Upper lobe of left lung (tissue), 4 donors: ENCODE measurements around the gene TLR9.

Source experiments
- POLR2A ChIP-seq, 4 donors: fragments of 450-650 bp; IDR thresholded peaks; one replicate each; pipeline ENCODE4 v1.5.1; 2016 to 2017; ENCODE audit warnings: antibody characterized with exemption in 4 of 4, mild to moderate bottlenecking in 2 of 4
- POLR2AphosphoS5 ChIP-seq, 2 donors: sonication (generic); formaldehyde crosslinking; IDR thresholded peaks; one replicate each; pipeline ENCODE4 v1.5.1; 2017; ENCODE audit warnings: antibody characterized with exemption in 2 of 2
- TF ChIP-seq, protein P1 (sequence below), 6 experiments: fragments of 450-650 bp in 4 of 6; fragments of 200-600 bp in 2 of 6; sonication (generic) in 2 of 6; IDR thresholded peaks; one replicate each; pipeline ENCODE4 v1.5.1; 2016 to 2019; ENCODE audit warnings: antibody characterized with exemption in 6 of 6

DNA sequence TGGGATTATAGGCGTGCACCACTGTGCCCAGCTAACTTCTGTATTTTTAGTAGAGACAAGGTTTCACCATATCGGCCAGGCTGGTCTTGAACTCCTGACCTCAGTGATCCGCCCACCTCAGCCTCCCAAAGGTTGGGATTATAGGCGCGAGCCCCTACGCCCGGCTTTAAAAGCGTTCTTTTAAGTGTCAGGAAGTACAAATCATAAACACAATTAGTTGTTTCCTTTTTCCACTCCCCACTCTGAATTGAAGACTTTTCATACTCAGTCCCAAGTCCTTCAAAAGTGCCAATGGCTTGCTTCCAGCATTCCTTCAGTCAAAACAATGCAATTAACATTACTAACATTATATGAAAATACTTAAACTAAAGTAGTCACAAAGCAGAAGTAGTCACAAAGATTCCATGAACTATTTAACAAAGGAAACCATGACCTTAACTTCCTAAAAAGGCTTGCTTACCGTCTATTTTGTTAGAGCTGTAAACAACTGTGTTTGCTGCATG, 44.9 kb upstream of the TLR9 start:
- TF ChIP-seq POLR2AphosphoS5 (IDR thresholded peaks at IDR 0.05) (no peak), POLR2A (IDR thresholded peaks at IDR 0.05) (no peak)
- TF ChIP-seq, protein P1, sequence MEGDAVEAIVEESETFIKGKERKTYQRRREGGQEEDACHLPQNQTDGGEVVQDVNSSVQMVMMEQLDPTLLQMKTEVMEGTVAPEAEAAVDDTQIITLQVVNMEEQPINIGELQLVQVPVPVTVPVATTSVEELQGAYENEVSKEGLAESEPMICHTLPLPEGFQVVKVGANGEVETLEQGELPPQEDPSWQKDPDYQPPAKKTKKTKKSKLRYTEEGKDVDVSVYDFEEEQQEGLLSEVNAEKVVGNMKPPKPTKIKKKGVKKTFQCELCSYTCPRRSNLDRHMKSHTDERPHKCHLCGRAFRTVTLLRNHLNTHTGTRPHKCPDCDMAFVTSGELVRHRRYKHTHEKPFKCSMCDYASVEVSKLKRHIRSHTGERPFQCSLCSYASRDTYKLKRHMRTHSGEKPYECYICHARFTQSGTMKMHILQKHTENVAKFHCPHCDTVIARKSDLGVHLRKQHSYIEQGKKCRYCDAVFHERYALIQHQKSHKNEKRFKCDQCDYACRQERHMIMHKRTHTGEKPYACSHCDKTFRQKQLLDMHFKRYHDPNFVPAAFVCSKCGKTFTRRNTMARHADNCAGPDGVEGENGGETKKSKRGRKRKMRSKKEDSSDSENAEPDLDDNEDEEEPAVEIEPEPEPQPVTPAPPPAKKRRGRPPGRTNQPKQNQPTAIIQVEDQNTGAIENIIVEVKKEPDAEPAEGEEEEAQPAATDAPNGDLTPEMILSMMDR (IDR thresholded peaks at IDR 0.05), result no peak
